HG02678 (cell line): ENCODE data around the gene COX8A.

ENCODE experiments used
- ATAC-seq: cut with Tn5 transposase; IDR thresholded peaks from one replicate; pipeline ENCODE4 v1.9.1; 2021; ENCODE audit warnings: mild to moderate bottlenecking, moderate library complexity; ENCODE audit not compliant: unreplicated experiment

Gene COX8A

GRCh38 chr11:64001484-64002420, 27.3 kb downstream of the COX8A start:
- no peak for ATAC-seq

GRCh38 chr11:64003807-64004589, 29.6 kb downstream of the COX8A start:
- no peak for ATAC-seq

- ATAC-seq: no peak
Observed at GRCh38 chr11:64004590-64004984, 30.2 kb downstream of the COX8A start.

GRCh38 chr11:64005691-64006090, 31.3 kb downstream of the COX8A start:
- no peak for ATAC-seq

GRCh38 chr11:64006398-64006797, 32.0 kb downstream of the COX8A start:
- ATAC-seq: no peak

- ATAC-seq: no peak
Observed at GRCh38 chr11:64007160-64007628, 32.8 kb downstream of the COX8A start.

- no peak for ATAC-seq
Observed at GRCh38 chr11:64007629-64008282, 33.3 kb downstream of the COX8A start.

GRCh38 chr11:64008283-64008913, 34.0 kb downstream of the COX8A start:
- ATAC-seq: no peak

- no peak for ATAC-seq
Observed at GRCh38 chr11:64008914-64009633, 34.7 kb downstream of the COX8A start.

GRCh38 chr11:64009710-64010109, 35.3 kb downstream of the COX8A start:
- ATAC-seq: no peak

GRCh38 chr11:64010783-64011182, 36.4 kb downstream of the COX8A start:
- no peak for ATAC-seq

GRCh38 chr11:64011371-64011770, 37.0 kb downstream of the COX8A start:
- ATAC-seq: no peak

- no peak for ATAC-seq
Observed at GRCh38 chr11:64013141-64013896, 38.9 kb downstream of the COX8A start.

GRCh38 chr11:64014356-64014755, 39.9 kb downstream of the COX8A start:
- ATAC-seq: no peak

GRCh38 chr11:64015510-64015909, 41.1 kb downstream of the COX8A start:
- ATAC-seq: no peak

- ATAC-seq: no peak
Observed at GRCh38 chr11:64015935-64016845, 41.8 kb downstream of the COX8A start.

- no peak for ATAC-seq
Observed at GRCh38 chr11:64017945-64018224, 43.5 kb downstream of the COX8A start.

- no peak for ATAC-seq
Observed at GRCh38 chr11:64018310-64018709, 43.9 kb downstream of the COX8A start.
